ENCODE results near the gene GHRH.

GRCh38 chr20:37251825-37252477, 9.7 kb downstream of the GHRH start:
- TF ChIP-seq CTCF (IDR thresholded peaks at IDR 0.05) (no peak), POLR2A (IDR thresholded peaks at IDR 0.05) (no peak)
